SK-N-MC (cell line): Measurements from ENCODE around the gene CYB5A.

Experiments
- EZH2 ChIP-seq: fragments of 200-600 bp; sonication (generic); IDR thresholded peaks from one replicate; pipeline ENCODE4 v1.6.1; 2017; ENCODE audit warnings: antibody characterized with exemption
- FOXP2 ChIP-seq: optimal IDR thresholded peaks from 2 replicates; pipeline ENCODE3; 2011; ENCODE audit warnings: mild to moderate bottlenecking, moderate library complexity; ENCODE audit not compliant: insufficient read depth; ENCODE audit errors: extremely low read length, control extremely low read depth
- POLR2AphosphoS5 ChIP-seq: IDR thresholded peaks from 2 replicates; pipeline ENCODE4 v1.6.1; 2012; ENCODE audit warnings: mild to moderate bottlenecking, low read depth, low read length, borderline replicate concordance

DNA sequence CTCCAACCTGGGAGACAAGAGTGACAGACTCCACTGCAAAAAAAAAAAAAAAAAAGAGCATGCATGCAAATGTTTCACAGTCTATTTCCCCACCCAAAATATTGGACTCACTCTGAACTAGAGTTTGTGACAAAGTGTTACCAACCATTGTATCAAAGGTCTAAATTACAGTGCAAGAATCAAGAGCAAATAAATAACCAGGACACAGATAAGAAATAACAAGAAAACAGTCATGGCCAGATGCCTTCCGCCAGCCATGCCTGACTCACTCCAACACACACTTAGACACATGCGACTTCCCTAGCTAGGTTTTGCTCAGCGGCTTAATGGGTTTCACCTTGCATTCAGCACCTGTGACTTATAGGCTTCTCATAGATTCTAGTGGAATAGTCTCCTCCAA lies 62.8 kb downstream of the CYB5A start:
- no peak for TF ChIP-seq POLR2AphosphoS5
- no peak for TF ChIP-seq EZH2
- no peak for TF ChIP-seq FOXP2
